ENCODE results near the gene S100A2.
"Not testable (repeated sequence)": the region's sequence is repeated elsewhere in the genome, so short reads cannot be mapped to it uniquely, and the experiment has no call there.

S100A2 gene

DNA sequence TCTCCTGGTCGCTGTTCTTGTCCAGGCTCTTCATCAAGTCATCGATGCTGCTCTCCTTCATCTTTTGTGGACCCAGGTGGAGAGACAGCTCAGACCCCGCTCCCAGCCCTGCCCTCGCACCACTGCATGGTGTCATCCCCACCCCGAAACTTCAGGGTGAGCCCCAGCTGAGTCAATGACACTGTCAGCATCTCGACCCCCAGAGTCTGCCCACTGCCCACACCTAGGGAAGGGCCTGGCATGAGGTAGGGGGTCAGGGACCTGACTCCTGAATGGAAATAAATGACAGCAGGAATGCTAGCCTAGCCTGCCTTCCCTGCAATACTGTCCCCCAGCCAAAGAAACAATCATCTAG is 28.3 kb downstream of the S100A2 start:
- DNase-seq (ENCODE audit: low read depth, low spot score), result no peak
- no peak overlapping the region for H3K4me3 ChIP-seq (ENCODE audit: low read length)

DNA sequence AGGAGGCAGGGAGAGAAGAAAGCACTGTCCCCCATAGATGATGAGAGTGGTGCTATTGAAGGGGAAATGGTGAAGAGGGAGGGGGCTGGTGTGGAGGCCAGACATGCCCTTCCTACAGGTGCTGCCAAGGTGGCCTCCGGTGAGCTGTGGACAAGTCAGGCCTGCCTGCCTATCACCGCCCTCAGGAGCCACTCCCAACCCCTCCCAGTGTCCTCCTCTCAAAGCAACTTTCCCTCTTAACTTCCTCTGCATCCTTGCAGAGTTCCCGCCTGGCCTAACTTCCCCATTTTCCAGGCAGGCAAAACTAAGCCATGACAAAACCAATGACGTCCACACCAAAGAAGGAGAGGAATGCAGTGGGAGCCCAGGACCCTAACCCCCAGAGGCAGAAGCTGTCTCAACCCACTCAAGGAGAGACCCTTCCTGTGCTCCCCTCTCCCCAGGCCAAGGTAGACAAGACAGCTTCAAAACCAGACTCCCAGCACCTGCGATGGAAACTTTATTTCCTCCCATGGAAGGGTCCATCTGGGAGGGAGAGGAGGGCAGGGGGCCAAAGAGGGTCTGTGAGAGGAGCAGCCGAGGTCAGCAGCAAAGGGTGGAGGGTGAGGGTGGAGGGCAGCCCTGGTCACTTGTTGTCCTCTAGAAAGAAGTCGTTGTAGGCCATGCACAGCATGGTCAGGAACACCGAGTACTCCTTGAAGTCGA is 28.8 kb downstream of the S100A2 start:
- no peak for DNase-seq (ENCODE audit: low read depth, low spot score)
- H3K4me3 ChIP-seq (ENCODE audit: low read length), result no peak overlapping the region

DNA sequence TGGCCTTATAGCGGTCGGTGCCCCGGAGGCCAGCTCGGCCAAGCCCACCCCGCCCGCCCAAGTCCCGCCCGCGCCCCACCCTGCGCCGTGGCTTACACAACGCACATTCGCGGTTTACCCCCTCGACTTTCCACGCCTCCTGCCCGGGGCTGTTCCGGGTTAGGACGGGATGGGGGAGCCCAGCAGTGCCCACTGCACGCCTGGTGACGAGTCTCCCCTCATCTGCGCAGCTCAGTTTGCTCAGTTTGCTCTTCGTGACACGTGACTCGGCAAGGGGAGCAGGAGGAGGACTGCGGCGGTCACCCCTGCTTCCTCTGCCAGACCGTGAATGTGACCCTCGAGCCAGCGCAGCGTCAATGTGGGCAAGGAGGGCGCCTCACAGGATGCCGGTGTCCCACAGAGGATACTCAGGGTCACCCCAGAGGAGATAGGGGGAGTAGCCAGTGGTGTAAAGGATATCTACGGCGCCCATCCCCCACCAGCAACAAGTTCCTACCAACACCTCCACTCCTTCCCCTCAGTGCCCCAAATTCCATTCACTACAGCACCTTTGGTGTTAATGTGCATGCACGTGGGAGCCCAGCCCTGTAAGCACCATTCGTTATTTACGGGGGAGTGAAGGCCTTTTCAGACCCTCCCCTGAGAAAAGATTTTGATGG is 29.5 kb downstream of the S100A2 start:
- no peak overlapping the region for H3K4me3 ChIP-seq (ENCODE audit: low read length)

DNA sequence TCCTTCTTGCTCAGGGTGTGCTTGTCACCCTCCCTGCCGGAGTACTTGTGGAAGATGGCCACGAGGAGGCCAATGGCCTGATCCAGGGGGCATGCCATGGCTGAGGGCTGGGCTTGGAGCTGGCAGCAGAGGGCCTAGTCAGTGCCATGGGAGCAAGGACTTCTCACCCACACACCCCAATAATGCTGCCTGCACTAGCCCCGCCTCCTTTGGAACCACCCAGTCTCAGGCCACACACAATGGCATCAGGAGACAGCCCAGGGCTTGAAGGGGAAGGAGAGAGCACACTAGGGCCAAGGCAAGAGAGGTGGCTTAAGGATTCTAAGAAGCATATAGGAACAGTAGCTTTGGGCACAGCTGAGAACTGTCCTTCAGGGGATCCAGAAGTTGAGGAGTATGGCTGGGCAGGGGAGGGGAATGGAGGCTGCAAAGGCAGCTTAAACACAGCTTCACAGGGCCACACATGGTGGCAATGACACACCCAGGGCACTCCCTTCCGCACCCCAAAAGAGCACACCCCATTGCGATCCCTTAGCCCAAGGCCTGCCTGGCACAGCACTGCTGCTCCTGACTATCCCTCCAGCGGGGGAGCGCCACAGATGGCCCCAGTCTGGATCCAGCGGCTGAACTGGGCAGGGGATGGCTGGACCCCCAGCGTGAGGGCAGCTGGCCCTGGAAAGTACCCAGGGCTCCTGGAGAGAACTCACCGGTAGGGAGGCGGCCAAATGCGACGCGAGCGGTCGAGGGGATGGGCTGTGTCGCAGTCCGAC is 30.2 kb downstream of the S100A2 start, which contains the start of gene S100A6:
Gene S100A6 (minus strand): TSS at position 750 of the 770 bp plus-strand sequence. CDS start 652 bp downstream, at position 98.
- H3K4me3 ChIP-seq (ENCODE audit: low read length), result no peak within 1 kb of the TSS
- DNase-seq (ENCODE audit: low read depth, low spot score), result no peak

More for the DNA sequence above, 29.5 kb downstream of the S100A2 start:
- DNase-seq (ENCODE audit: low read depth, low spot score), result no peak

DNA sequence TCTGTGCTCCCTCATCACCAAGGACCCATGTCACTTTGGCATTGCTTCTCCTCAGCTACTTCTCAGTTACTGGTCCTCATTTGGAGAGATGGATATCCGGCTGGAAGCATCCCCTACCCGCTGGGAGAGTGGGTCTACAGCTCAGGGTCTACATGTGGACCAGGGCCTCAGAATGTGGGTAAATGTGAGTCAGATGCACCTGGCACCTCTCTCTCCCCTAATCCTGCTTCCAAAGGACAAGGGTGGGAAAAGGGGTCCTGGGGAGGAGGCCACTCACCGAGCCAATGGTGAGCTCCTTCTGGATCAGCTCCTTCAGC is 30.8 kb downstream of the S100A2 start:
- H3K4me3 ChIP-seq (ENCODE audit: low read length), result no peak overlapping the region
- no peak for DNase-seq (ENCODE audit: low read depth, low spot score)

DNA sequence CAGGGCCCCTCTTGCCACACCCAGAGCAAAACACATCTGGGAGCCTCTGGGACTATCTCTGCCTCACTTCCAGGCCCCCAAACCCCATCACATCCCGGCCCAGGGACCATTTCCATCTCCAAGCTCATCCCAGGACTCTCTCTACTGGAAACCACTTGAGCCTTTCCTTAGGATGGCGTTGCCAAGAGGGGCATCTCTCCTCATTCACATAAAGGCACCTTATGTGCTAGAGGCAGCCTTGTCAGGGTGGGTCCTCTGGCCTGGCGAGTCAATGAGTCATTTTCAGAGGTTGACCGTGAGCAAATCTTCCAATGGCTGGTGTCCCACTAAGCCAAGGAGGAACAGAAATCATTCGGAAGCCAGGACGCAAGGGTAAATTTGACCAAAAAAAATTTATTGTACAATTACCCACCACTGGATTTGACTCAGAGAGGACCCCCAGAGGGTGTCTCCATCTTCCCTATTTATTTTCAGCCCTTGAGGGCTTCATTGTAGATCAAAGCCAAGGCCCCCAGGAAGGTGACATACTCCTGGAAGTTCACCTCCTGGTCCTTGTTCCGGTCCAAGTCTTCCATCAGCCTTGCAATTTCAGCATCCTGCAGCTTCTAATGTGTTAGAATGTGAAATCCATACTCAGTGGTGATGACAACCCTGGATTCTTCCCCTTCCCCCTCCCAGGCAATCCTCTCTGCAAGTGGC is 31.3 kb downstream of the S100A2 start:
- no peak for DNase-seq (ENCODE audit: low read depth, low spot score)
- H3K4me3 ChIP-seq (ENCODE audit: low read length), result no peak overlapping the region

DNA sequence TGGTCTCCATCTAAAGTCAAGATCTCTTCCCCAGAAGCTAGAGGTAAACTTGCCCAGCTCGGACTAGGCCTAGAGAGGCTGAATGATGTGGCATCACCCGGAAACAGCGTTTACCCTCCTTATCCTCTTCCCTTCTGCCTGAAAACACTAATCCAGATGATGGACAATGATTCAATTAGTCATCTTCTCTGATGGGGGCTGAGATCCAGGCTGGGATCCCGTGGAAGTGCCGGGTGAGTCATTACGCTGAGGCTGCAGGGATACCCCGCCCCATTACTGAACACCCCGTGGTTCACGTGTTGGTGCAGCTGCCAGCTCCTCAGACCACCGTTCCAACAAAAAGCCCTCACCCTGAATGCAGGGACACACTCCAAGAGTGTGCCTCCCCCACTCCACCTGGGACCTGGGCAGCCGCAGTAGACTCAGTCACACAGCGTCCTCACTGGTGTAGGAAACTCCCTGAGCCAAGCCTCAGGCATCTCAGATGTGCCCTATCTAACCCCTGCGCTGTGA is 31.9 kb downstream of the S100A2 start:
- H3K4me3 ChIP-seq (ENCODE audit: low read length), result no peak overlapping the region
- no peak for DNase-seq (ENCODE audit: low read depth, low spot score)

DNA sequence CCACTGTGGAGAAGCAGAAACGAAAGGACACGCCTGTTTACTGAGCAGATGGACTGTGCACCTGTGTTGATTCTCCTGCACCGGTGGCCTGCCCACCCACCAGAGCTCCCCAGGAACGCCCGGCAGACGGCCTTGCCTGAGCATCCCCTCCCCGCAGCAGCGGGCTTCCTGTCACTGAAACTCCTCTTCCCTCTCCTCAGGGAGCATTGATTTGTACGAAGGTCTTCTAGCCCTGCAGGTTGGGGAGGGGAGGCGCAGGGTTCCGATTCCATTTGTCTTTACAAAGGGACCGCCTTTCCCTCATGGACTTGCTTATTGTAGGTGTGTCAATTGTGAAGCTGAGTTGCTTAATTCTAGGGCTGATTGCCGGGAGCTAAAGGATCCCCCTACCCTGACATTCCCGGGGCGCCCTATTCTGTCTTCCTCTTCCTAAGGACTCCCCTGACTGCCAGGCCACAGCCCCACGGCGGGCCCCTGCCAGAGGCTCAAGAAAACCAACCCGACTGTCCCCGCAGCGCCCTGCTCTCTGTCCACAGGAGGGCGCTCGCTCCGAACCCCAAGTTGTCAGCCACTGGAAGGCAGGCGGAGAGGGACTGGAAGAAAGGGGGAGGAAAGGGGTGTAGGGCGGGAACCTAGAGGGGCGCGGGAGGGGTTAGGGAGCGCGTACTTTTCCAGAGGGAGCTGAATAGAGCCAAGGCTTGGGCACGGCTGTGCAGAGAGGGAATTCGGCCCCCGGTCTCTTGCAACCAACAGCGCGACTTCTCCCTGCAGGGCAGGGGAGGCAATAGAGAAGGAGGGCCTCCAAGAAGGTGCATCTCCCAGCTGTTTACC is 32.7 kb downstream of the S100A2 start:
- no peak overlapping the region for H3K4me3 ChIP-seq (ENCODE audit: low read length)
- DNase-seq (ENCODE audit: low read depth, low spot score), result no peak

DNA sequence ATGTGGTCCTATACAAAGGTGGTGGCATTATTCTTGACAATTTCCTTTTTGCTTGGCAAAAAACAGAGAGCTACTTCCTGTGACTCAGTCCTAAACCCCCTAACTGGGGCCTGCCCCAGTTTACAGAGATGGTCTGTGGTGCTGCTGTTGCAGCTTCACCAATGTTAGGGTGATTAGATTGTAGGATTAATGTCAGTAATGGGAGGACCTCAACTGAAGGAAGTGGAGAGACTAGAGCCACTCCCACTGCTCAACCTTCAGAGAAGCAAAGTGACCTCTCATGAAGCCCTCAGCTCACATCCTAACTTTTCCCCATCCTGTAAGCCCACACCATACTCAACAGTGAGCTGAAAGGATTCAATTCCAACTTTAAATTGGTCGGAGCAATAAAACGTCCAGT is 33.5 kb downstream of the S100A2 start:
- H3K4me3 ChIP-seq (ENCODE audit: low read length), result no peak overlapping the region
- no peak for DNase-seq (ENCODE audit: low read depth, low spot score)

DNA sequence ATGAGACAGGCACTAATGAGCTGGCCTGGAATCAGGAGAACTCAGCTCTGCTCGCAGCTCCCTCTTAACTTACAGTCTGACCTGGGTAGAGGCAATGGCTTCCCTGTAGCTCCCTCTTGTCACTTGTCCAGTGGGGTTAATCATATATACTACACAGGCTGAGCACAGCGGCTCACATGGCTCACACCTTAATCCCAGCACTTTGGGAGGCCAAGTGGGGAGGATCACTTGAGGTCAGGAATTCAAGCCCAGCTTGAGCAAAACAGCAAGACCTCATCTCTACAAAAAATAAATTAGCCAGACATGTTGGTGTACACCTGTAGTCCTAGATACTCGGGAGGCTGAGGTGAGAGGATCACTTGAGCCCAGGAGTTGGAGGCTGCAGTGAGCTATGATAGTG is 34.0 kb downstream of the S100A2 start:
- DNase-seq (ENCODE audit: low read depth, low spot score), result no peak
- H3K4me3 ChIP-seq (ENCODE audit: low read length), result no peak overlapping the region

DNA sequence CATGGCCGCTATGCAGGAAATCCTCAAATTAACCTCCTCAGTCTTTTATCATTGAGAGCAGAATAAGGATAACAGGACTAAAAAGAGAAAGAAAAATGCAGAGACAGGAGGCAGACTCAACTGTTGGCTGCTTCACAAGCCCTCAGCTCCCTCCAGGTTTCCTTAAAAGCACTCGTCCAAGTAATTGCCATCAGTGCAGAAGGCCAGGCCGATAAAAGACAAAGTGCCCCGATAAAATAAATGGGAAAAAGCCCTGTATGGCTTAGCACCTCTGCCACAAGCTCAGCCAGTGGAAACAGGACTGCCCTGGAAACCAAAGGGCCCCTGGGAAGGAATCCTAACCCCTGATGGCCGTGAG is 38.0 kb downstream of the S100A2 start:
- DNase-seq (ENCODE audit: low read depth, low spot score), result no peak
- no peak overlapping the region for H3K4me3 ChIP-seq (ENCODE audit: low read length)

DNA sequence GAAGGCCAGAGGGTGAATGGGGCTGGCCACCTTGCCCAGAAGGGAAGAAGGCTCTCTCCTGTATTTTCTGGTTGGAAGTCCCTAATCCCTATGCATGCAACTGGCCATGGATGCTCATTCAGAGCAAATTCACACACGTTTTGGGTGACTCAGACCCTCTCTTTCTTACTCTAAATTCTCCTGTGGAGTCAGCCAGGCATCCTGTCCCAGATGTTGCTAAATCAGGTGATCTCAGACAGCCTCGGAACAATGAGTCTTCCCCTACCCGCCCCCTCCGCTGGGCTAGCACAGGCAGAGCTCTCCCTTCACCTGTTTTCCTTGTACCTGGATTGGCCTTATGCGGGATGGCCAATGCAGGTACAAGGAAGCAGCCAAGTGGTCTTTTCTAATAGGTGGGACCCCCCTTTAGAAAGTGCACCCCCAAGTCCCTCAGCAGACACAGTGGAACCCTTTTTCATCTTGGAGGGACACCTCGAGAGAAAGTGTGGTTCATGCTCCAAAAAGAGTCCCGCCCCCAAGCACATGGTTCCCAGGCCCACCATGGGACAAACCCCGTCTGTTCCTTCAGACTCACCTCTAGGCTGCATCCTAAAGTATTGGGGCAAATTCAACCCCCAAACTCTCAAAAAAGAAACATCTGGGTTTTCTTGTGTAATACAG is 38.5 kb downstream of the S100A2 start:
- DNase-seq (ENCODE audit: low read depth, low spot score), result no peak
- no peak overlapping the region for H3K4me3 ChIP-seq (ENCODE audit: low read length)

DNA sequence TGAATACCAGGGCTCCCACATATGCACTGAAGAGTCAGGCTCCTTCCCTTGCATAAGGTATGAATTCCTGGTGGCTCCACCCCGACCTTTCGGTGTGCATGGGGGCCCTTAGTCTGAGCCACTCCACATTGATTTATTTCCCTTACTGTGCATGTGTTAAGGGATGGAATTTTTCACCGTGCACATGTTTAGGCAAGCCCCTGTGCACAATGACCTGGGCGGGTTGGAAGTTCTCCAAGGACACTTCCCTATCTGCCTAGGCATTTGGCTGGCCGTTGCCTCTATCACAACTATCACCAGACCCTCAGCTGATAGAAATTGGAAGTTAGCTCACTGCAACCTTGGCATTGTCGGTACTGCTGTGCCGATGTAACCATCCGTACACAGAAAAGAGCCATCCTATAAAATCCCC is 39.5 kb downstream of the S100A2 start:
- DNase-seq (ENCODE audit: low read depth, low spot score), result no peak
- no peak overlapping the region for H3K4me3 ChIP-seq (ENCODE audit: low read length)

DNA sequence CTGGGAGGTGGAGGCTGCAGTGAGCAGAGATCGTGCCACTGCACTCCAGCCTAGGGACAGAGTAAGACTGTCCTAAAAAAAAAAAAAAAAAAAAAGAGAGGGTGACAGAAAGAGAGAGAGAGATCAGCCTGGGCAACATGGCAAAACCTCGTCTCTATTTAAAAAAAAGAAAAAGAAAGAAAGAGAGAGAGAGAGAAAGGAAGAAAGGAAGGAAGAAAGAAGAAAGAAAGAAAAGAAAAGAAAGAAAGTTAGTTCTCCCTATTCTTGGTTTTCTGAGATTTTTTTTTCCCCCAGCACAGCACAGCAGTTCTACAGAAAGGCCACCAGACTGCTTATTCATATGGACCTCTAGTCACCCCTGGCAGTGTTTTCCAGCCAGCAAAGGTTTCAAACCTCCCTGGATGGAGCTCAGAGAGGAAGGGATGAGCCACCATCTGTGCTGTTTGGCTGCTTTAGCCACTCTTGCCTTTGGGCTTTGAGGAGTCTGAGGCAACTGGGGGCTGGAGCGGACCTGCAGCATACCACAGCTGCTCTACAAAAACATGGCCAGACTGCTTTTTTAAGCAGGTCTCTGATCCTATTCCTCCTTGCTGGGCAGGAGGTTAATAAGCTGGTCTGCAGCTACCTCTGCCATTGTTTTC is 40.4 kb downstream of the S100A2 start:
- no peak overlapping the region for H3K4me3 ChIP-seq (ENCODE audit: low read length)
- DNase-seq (ENCODE audit: low read depth, low spot score), result no peak

DNA sequence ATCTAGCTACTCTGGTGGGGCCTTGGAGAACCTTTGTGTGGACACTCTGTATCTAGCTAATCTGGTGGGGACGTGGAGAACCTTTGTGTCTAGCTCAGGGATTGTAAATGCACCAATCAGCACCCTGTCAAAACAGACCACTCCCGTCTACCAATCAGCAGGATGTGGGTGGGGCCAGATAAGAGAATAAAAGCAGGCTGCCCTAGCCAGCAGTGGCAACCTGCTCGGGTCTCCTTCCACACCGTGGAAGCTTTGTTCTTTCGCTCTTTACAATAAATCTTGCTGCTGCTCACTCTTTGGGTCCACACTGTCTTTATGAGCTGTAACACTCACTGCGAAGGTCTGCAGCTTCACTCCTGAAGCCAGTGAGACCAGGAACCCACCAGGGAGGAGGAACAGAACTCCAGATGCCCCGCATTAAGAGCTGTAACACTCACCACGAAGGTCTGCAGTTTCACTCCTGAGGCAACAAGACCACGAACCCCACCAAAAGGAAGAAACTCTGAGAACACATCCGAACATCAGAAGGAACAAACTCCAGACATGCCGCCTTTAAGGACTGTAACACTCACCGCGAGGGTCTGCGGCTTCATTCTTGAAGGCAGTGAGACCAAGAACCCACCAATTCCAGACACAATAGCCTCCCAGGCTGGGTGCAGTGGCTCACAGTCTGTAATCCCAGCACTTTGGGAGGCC is 43.1 kb downstream of the S100A2 start:
- not testable (repeated sequence) for DNase-seq (ENCODE audit: low read depth, low spot score)

DNA sequence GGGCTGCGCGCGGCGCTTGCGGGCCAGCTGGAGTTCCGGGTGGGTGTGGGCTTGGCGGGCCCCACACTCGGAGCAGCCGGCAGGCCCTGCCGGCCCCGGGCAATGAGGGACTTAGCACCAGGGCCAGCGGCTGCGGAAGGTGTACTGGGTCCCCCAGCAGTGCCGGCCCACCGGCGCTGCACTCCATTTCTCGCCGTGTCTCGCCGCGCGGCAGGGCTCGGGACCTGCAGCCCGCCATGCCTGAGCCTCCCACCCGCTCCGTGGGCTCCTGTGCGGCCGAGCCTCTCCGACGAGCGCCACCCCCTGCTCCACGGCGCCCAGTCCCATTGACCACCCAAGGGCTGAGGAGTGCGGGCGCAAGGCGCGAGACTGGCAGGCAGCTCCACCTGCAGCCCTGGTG is 43.8 kb downstream of the S100A2 start:
- DNase-seq (ENCODE audit: low read depth, low spot score); H3K4me3 ChIP-seq (ENCODE audit: low read length): not testable (repeated sequence)

More for the DNA sequence above, 43.1 kb downstream of the S100A2 start:
- H3K4me3 ChIP-seq (ENCODE audit: low read length), result not testable (repeated sequence)

DNA sequence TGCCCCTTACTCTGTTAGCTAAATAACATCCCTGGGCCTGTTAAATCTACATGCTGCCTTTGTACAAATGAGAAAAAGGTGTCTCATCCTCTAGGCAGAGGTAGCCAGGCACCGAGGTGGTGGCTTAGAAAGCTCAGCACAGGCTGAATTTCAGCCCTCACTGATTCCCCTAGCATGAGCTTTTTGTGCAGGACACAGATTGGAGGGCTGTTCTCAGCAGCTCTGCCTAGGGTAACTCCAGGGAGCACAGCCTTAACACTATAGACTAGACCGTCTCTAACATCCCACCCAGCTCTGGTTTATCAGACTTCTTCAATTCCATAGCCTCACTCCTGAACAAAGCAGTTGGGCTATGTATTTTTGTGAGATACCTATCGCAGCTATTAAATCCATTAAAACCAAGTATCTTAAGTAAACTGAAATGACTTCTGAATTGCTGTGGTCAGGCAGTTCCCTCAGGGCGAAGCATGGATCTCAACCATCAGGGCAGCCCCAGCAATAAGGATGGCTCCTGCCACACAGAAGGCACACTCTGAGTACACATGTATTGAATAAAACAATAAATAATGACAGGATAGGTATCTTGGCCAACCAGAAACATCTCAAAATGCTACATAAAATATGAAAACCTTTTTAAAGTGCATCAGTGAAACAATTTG is 44.7 kb downstream of the S100A2 start:
- no peak overlapping the region for H3K4me3 ChIP-seq (ENCODE audit: low read length)
- DNase-seq (ENCODE audit: low read depth, low spot score), result no peak
